EH (cell line): ENCODE results near the gene ZNRD2.

Experiments
- DNase-seq: peaks from one replicate; pipeline ENCODE4 v3.0.0-alpha.2; 2015; ENCODE audit warnings: low read depth

The ZNRD2 gene

DNA sequence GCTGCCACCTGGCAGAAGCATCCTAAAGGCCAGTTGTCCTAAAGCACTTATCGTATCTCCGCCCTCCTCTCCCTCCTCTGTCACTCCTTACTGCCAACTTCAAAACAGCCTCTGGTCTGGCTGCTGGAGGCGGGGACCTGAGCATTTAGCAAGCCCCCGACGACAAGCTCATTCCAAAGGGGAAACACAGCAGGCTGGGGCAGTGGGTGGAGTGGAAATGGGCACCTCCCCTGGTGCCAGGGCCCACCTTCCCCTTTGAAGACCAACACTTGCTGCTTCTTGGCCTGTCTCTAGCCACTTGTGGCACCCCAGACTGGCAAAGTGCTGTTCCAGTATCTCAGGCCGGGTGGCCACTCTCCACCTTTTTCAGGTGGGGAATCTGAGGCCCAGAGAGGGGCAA, 40.1 kb downstream of the ZNRD2 start:
- DNase-seq = no peak

DNA sequence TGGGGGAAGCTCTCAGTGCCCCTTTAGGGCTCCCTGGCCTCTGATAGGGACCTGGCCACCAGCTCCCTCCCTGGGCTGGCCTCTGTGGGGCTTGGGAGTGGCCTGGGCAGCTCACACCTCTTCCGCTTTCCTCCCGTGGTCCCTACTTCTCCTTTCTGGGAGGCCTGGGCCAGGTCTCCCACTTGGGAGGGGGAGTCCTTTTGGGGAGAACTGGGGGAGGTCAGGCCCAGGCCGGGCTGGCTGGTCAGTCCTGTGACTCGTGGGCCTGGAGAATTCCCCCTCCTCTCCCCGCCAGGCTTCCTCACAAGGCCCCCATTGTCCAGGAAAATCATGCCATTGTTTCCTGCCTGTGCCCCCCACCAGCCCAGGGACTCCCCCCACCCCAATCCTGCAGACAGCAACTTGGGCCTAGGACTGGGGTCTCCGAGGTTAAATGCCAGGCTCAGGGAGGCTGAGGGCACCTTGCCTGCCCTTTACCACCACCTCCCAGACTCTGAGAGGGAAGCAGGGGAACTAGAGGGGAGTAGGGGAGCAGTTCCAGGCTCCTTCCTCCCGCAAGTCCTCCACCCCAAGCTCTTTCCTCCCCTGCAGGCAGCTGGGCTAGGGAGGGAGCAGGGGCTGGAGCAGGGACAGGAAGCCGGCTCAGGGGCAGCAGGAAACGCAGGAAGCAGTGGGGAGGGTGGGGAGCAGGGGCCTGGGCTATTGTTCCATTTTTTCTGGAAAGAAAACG, 40.9 kb downstream of the ZNRD2 start:
- DNase-seq = peak; percentile 38

DNA sequence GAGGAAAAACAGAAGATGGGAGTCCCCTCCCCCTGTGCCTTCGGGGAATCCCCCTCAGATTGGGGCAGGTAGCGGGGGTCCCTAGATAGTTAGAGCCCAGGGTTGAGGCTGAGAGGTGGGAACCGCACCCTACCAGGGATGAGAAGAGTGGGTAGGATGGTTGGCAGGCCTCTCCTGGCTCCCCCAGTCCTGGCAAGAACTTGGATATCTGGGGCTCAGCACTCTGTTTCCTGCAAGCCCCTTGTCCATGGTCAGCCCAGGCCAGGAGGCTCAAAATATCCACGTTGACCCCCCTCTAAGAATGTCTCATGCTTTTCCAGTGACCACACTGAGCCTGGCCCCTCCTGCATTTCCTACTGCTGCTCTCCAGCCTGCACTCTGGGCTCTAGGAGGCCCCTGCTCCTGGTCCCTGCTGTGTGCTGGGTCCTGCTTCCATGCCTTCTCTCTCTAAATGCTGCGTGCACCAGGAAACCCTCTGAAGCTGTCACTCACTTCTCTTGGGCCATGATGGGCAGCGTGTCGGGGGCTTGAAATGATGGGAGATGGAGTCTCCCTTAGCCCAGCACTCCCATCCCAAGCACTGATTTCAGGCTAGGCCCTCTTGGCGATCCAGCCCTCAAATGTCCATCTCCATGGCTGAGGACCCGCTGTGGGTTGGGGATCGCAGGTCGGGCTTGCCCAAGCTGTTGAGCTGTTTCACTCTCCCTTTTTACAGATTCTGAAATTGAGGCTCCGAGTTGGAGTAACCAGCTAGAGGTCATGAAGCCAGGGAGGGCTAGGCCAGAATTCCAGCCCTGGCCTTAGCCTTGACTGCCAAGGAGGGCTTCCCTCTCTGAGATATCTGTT, 41.7 kb downstream of the ZNRD2 start:
- DNase-seq = peak; percentile 57

DNA sequence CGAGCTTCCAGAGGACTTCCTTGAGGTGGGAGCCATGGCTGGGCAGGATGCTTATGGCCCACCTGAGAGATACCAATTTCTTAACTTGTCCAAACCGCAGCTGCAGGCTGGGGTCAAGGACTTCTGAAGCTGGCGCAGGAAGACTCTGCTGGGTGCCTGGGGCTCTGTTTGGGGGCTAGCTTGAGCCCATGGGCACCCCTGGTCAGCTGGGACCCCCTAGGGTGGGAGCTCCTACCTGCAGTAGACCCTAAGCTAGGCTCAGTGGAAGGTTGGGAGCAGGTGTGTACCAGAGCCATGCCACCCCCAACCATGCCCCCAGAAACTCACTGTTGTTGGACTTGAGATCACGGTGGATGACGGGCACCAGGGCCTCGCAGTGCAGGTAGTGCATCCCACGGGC, 42.4 kb downstream of the ZNRD2 start:
- DNase-seq = no peak

DNA sequence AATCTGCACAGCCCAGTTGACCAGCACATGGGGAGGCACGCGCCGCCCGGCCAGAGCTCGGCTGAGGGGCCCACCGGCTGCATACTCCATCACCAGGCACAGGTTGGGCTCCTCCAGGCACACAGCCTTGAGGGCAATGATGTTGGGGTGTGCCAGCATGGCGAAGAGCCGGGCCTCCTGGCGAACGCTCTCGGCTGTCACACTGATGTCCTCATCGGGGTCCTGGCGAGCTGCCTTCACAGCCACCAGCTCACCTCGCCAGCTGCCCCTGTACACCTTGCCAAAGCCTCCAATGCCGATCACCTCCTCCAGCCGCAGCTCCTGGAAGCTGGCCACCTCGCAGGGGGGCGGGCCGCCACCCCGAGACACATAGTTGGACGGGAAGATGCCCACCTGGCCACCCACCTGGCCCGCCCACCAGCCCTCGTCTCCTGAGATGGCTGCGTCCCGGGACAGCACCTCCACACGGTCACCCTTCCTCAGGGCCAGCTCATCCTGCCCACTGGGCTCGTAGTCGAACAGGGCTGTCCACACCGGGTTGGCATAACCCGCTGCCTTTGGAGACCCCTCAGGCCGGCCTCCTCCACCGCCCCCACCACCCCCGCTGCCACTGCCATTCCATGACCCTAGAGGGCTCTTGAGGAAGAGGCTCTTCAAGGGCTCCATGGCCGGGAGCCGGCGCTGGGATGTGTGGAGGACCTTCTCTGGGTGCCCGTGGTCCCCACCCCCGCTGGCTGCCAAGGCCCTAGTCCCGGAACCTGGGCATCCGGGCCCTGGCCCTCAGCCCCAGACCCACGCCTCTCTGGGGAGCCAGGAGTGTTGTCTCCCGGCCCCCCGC, 43.0 kb downstream of the ZNRD2 start:
- DNase-seq = no peak

DNA sequence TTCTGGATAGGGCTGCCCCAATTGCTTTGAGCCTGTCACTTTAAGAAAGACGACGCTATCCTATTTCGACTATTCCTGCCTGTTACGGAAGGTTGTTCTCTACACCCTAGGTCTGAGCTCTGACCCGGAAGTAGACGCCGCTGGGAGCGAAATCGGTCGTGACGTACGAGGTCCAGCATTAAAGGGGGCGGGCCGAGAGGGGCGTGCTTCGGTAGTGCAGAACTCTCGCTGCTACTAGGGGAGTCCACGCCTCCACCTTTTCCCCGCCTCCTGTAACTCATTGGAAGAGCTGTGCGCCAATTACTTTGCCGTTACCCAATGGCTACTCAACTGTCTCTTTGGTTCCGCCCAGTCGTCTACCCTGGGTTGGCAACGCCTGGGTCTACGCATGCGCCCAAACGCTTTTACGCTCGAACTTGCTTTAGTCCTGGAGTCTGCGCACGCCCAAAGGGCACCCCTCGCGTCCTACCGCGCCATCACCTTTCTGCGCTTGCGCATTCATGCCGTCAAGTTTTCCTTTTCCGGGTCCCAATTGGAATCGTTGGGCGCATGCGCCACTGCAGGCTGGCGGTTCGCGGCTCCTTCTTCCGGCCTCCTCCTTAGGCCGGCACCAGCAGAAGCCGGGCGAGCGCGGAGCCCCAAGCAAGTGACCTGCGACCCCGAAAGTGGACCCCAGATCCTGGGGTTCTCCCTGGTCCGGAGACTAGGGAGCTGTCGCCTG, 45.1 kb downstream of the ZNRD2 start, which contains the start of gene PCNX3:
PCNX3 (plus strand) TSS at position 548 of the 721 bp plus-strand sequence. CDS start 536 bp downstream, outside the sequence.
- peak; percentile 100 for DNase-seq

DNA sequence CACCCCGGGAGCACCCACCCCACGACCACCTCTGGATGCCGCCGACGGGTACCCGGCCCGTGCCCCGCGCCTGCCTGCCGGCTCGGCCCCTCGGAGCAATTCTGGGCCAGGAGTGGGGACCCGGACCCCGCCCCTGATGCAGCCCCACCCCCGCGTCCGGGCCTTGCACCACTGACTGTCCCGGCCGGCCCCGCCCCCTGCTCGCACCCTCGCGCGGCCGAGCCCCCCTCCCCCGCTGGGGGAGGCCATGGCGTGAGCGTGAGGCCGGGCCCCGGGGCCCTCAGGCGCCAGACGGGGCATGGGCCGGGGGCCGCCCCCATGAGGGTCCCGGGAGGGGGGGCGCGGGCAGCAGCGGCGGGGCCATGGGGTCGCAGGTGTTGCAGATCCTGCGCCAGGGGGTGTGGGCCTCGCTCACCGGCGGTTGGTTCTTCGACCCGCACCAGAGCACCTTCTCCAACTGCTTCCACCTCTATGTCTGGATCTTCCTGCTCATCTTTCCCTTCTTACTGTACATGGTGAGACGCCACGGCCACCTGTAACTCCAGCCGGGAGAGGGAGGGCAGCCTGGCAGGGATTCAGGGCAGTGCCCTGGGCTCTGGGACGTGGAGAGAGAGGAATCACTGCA, 45.8 kb downstream of the ZNRD2 start:
- peak; percentile 39 for DNase-seq

DNA sequence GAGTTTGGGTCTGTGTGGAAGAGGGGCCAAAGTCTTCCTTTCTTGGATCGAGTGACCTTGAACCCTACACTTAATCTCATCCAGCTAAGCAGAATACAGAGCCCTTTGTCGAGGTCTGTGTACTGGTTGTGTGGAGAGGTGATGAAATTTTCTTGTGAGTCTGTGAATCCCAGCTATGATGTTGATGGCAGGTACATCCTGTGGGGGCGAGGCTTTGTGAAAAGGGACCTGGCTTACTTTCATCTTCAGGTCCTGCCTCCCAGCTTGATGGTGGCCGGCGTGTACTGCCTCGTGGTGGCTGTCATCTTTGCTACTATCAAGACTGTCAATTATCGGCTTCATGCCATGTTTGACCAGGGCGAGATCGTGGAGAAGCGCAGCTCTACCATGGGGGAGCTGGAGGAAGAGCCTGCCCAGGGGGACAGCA, 46.3 kb downstream of the ZNRD2 start:
- no peak for DNase-seq

DNA sequence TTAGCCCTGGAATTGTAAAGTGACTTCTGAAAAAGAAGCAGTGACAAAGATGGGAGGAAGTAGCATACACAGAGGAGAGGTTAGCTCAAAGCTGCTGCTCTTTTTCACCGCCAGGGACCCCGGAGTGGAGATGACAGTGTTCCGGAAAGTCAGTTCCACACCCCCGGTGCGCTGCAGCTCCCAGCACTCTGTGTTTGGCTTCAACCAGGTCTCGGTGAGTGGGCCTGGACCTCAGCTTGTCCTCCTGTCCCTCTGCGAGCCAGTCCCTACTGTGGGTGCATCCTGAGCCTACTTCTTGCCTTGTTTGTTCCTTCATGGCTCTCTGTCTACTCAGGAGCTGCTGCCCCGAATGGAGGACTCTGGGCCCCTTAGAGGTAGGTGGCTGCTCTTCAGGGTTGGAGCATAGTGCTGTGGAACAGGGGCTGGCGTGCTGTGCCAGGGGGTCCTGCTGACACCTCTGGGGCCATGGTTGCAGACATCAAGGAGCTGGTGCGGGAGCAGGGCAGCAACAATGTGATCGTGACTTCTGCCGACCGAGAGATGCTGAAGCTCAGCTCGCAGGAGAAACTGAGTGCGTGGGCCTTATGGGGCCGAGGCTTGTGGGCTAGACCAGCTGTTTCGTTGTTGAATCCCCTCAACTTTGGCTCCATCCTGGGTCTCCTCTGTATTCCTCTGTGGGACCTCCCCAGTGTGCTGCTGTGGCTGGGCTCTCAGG, 47.0 kb downstream of the ZNRD2 start:
- no peak for DNase-seq

DNA sequence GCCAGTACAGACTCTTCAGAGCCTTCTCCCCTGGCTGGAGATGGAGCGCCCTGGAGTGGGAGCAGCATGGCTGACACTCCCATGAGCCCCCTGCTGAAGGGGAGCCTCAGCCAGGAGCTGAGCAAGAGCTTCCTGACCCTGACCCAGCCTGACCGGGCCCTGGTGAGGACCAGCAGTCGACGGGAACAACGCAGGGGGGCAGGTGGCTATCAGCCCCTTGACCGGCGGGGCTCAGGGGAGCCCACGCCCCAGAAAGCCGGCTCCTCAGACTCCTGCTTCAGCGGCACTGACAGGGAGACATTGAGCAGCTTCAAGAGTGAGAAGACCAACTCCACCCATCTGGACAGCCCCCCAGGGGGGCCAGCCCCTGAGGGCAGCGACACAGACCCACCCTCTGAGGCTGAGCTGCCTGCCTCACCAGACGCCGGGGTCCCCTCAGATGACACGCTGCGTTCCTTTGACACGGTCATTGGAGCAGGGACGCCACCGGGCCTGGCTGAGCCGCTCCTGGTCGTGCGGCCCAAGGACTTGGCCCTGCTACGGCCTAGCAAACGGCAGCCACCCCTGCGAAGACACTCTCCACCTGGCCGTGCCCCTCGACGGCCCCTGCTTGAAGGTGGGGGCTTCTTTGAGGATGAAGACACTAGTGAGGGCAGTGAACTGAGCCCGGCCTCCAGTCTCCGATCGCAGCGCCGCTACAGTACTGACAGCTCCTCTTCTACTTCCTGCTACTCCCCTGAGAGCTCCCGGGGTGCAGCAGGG, 47.9 kb downstream of the ZNRD2 start:
- no peak for DNase-seq

DNA sequence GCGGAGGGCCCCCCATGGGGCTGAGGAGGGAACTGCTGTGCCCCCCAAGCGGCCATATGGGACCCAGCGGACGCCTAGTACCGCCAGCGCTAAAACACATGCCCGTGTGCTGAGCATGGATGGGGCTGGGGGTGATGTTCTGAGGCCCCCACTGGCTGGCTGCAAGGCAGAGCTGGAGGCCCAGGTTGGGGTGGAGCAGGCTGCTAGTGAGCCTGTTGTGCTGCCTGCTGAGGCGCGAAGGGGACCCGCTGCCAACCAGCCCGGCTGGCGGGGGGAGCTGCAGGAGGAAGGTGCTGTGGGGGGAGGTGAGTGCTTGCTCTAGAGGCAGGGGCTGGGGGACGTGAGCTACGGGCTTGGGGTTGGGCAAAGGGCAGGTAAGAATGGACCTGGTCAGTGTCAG, 48.5 kb downstream of the ZNRD2 start:
- no peak for DNase-seq

DNA sequence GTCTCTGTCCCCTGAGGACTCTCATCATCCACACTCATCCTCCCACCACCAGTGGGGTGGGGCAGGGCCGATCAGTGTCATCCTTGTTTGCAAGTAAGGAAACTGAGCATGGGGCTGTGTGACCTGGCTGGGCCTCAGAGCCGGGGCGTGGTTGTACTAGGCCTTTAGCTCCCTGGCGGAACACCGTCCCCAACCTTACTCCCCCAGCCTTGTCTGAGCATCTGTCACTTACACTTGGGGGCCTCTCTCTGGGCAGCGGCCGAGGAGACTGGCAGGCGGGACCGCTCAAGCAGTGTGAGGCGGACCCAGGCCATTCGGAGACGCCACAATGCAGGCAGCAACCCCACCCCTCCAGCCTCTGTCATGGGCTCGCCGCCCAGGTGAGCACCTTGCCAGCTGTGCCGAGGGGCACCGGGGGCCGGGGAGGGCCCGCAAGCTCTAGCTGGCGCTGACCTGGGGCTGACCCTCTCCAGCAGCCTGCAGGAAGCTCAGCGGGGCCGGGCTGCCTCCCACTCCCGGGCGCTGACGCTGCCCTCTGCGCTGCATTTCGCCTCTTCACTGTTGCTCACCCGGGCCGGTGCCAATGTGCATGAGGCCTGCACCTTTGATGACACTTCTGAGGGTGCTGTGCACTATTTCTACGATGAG, 49.1 kb downstream of the ZNRD2 start:
- no peak for DNase-seq

DNA sequence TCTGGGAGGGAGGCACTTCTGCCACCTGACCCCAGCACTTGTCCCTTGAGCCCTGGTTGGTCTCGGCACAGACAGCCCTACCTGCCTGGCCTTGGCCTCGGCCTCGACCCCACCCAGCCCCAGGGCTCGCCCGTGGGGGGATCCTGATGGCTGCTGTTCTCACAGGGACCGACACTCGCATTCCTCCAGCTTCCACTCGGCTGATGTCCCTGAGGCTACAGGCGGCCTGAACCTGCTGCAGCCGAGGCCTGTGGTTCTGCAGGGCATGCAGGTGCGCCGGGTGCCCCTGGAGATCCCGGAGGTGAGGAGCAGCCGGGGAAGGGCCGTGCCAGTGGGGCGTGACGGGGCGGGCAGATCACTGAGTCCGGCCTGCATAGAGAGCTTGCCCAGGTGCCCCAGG, 50.4 kb downstream of the ZNRD2 start:
- DNase-seq = no peak

DNA sequence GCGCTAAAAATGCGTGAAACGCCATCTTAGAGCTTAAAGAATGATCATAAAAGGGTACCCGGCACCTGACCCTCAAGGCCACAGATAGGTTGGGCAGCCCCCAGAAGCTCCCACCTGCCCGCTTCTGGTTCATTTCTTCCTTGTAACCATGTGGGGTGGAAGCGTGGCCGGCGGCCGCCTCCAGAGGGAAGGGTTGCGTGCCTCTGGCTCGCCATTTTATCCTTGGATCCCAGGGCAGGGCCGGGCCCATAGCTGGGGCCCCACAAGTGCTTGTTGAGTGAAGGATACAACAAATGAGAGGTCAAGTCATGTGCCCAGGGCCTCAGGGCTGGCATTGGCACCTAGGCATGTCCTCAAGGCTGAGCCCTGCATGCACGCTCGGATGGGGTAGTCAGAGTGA, 51.2 kb downstream of the ZNRD2 start:
- DNase-seq = no peak
